Measurements from ENCODE around the gene WFIKKN2. TPM values are rescaled to one million over a fixed set of nuclear protein-coding genes. Genes with fewer than 3 reads are reported as not detected.

The WFIKKN2 gene
- total RNA-seq, 1 experiment from 2014 or later, result 0.05 TPM

DNA sequence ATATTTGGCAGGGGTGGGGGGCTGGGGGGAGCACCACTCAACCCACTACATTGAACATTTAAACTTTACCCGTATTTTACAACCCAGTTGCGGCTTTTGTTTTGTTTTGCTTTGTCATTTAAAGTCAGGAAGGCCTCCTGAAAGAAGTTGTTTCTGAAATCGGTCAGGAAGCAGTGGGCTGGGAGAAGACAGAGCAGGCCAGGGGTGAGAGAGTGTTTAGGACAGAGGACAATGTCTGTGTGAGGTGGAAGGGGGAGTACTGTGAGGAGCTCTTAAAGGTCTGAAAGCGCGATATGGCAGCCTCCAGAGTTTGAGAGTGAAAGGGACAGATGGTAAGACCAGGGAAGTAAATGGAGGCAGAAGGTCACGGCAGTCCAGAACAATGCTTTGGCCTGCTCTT, 6.1 kb upstream of the WFIKKN2 start:
- ChIA-PET CTCF (no interaction called here), POLR2A (no interaction called here), RAD21 (ENCODE audit: low non-redundant PET in 1 of 2, low total read pairs in 2 of 2, uncharacterized antibody in 2 of 2, unreplicated experiment in 2 of 2) (no interaction called here)
- Histone ChIP-seq H2AFZ (ENCODE audit: low read depth, low read length, poor library complexity, severe bottlenecking) (no peak overlapping the region), H3K9me3 (ENCODE audit: control insufficient read depth in 1 of 2, insufficient read depth in 1 of 2, low read depth in 1 of 2, low read length in 2 of 2) (no peaks in the 10 kb centered on the region), H3K4me3 (replicated peaks in 1 of 2; ENCODE audit: low read depth in 1 of 2, low read length in 2 of 2) (no peak overlapping the region), H3K79me2 (ENCODE audit: insufficient read depth, low read length) (no peaks in the 10 kb centered on the region), H3K9ac (ENCODE audit: low read length) (no peak overlapping the region), H3K9me2 (ENCODE audit: insufficient read depth) (no peaks in the 10 kb centered on the region), H3K27ac (ENCODE audit: low read depth, low read length) (no peak overlapping the region), H4K20me1 (ENCODE audit: insufficient read depth) (no peaks in the 10 kb centered on the region), H3K4me2 (ENCODE audit: low read length) (no peak overlapping the region), H3K36me3 (ENCODE audit: control insufficient read depth in 1 of 2, insufficient read depth in 2 of 2, low read length in 2 of 2) (no peaks in the 10 kb centered on the region), H3K27me3 (ENCODE audit: insufficient read depth, low read length) (no peaks in the 10 kb centered on the region), H3K4me1 (ENCODE audit: control insufficient read depth in 1 of 2, insufficient read depth in 2 of 2, low read length in 2 of 2) (no peaks in the 10 kb centered on the region)
- DNase-seq (ENCODE audit: low read depth, low spot score), result no peak
- no peak for ATAC-seq
- no TSS peak for BruUV-seq (replicated peaks)
- intact Hi-C loops (cut with micrococcal nuclease), result no loop called here
- TF ChIP-seq RAD21 (IDR thresholded peaks at IDR 0.05; ENCODE audit: low read depth) (no peak), EZH2phosphoT487 (IDR thresholded peaks at IDR 0.05; ENCODE audit: borderline replicate concordance) (no peak)
- TF ChIP-seq, protein P1, sequence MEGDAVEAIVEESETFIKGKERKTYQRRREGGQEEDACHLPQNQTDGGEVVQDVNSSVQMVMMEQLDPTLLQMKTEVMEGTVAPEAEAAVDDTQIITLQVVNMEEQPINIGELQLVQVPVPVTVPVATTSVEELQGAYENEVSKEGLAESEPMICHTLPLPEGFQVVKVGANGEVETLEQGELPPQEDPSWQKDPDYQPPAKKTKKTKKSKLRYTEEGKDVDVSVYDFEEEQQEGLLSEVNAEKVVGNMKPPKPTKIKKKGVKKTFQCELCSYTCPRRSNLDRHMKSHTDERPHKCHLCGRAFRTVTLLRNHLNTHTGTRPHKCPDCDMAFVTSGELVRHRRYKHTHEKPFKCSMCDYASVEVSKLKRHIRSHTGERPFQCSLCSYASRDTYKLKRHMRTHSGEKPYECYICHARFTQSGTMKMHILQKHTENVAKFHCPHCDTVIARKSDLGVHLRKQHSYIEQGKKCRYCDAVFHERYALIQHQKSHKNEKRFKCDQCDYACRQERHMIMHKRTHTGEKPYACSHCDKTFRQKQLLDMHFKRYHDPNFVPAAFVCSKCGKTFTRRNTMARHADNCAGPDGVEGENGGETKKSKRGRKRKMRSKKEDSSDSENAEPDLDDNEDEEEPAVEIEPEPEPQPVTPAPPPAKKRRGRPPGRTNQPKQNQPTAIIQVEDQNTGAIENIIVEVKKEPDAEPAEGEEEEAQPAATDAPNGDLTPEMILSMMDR (IDR thresholded peaks at IDR 0.05 in 2 of 3, conservative IDR thresholded peaks at IDR 0.05 in 1 of 3; ENCODE audit: borderline replicate concordance in 1 of 3, insufficient read depth in 1 of 3, low read depth in 2 of 3, low read length in 2 of 3), result no peak

DNA sequence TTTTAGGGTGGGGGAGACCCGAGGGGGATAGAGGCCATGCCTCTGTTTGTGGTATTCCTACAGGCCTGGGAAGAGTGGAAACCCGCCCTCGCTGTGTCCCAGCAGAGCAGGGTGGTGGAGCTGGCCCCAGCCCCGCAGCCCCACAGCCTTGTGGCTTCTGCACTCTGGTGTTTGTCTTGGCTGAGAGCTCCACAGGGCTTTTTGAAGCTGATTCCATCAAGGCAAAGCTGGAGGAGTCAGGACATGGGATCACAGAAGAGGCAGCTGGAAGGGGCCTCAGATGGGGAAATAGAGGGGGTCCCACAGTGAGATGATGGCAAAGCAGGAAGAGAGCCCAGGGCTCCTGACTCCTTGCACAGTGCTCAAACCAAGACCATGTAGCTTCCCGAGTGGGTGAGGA, 5.0 kb upstream of the WFIKKN2 start:
- Histone ChIP-seq H3K27me3 (ENCODE audit: insufficient read depth, low read length) (no peaks in the 10 kb centered on the region), H3K9ac (ENCODE audit: low read length) (no peak overlapping the region), H3K4me2 (ENCODE audit: low read length) (no peak overlapping the region), H4K20me1 (ENCODE audit: insufficient read depth) (no peaks in the 10 kb centered on the region), H3K4me1 (ENCODE audit: control insufficient read depth in 1 of 2, insufficient read depth in 2 of 2, low read length in 2 of 2) (no peaks in the 10 kb centered on the region), H3K27ac (ENCODE audit: low read depth, low read length) (no peak overlapping the region), H3K9me3 (ENCODE audit: control insufficient read depth in 1 of 2, insufficient read depth in 1 of 2, low read depth in 1 of 2, low read length in 2 of 2) (no peaks in the 10 kb centered on the region), H3K4me3 (replicated peaks in 1 of 2; ENCODE audit: low read depth in 1 of 2, low read length in 2 of 2) (no peak overlapping the region), H3K36me3 (ENCODE audit: control insufficient read depth in 1 of 2, insufficient read depth in 2 of 2, low read length in 2 of 2) (no peaks in the 10 kb centered on the region), H2AFZ (ENCODE audit: low read depth, low read length, poor library complexity, severe bottlenecking) (no peak overlapping the region), H3K9me2 (ENCODE audit: insufficient read depth) (no peaks in the 10 kb centered on the region), H3K79me2 (ENCODE audit: insufficient read depth, low read length) (no peaks in the 10 kb centered on the region)
- POLR2A ChIA-PET, result no interaction called here
- DNase-seq (ENCODE audit: low read depth, low spot score) (no peak), ATAC-seq (no peak)
- intact Hi-C loops (cut with micrococcal nuclease), result no loop called here
- RAD21 ChIA-PET (ENCODE audit: low non-redundant PET in 1 of 2, low total read pairs in 2 of 2, uncharacterized antibody in 2 of 2, unreplicated experiment in 2 of 2), result no interaction called here
- CTCF ChIA-PET, result interaction anchor here (1.2 kb wide), 1 partner anchor 13 kb away, joined by 5 read pairs; no protein-coding TSS in a partner anchor
- no TSS peak for BruUV-seq (replicated peaks)
- no peak for TF ChIP-seq POLR2AphosphoS5 (IDR thresholded peaks at IDR 0.05; ENCODE audit: low read depth, low read length)
- TF ChIP-seq RAD21 (IDR thresholded peaks at IDR 0.05; ENCODE audit: low read depth), result no peak
- no peak for TF ChIP-seq POLR2A (IDR thresholded peaks at IDR 0.05; ENCODE audit: borderline replicate concordance, extremely low read depth, insufficient read depth, insufficient read length)
- no peak for TF ChIP-seq YY1 (IDR thresholded peaks at IDR 0.05; ENCODE audit: extremely low read depth, insufficient replicate concordance, low read depth, low read length)
- TF ChIP-seq, protein P2, sequence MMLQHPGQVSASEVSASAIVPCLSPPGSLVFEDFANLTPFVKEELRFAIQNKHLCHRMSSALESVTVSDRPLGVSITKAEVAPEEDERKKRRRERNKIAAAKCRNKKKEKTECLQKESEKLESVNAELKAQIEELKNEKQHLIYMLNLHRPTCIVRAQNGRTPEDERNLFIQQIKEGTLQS (IDR thresholded peaks at IDR 0.05), result no peak
- no peak for TF ChIP-seq SP1 (IDR thresholded peaks at IDR 0.05; ENCODE audit: low read depth)
- TF ChIP-seq JUND (IDR thresholded peaks at IDR 0.05), result no peak
- TF ChIP-seq ELF1 (IDR thresholded peaks at IDR 0.05; ENCODE audit: borderline replicate concordance, low read depth), result no peak
- TF ChIP-seq, protein P1 (IDR thresholded peaks at IDR 0.05 in 2 of 3, conservative IDR thresholded peaks at IDR 0.05 in 1 of 3; ENCODE audit: borderline replicate concordance in 1 of 3, insufficient read depth in 1 of 3, low read depth in 2 of 3, low read length in 2 of 3), result no peak
- no peak for TF ChIP-seq ZFX (IDR thresholded peaks at IDR 0.05)
- TF ChIP-seq, protein P3, sequence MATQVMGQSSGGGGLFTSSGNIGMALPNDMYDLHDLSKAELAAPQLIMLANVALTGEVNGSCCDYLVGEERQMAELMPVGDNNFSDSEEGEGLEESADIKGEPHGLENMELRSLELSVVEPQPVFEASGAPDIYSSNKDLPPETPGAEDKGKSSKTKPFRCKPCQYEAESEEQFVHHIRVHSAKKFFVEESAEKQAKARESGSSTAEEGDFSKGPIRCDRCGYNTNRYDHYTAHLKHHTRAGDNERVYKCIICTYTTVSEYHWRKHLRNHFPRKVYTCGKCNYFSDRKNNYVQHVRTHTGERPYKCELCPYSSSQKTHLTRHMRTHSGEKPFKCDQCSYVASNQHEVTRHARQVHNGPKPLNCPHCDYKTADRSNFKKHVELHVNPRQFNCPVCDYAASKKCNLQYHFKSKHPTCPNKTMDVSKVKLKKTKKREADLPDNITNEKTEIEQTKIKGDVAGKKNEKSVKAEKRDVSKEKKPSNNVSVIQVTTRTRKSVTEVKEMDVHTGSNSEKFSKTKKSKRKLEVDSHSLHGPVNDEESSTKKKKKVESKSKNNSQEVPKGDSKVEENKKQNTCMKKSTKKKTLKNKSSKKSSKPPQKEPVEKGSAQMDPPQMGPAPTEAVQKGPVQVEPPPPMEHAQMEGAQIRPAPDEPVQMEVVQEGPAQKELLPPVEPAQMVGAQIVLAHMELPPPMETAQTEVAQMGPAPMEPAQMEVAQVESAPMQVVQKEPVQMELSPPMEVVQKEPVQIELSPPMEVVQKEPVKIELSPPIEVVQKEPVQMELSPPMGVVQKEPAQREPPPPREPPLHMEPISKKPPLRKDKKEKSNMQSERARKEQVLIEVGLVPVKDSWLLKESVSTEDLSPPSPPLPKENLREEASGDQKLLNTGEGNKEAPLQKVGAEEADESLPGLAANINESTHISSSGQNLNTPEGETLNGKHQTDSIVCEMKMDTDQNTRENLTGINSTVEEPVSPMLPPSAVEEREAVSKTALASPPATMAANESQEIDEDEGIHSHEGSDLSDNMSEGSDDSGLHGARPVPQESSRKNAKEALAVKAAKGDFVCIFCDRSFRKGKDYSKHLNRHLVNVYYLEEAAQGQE (IDR thresholded peaks at IDR 0.05; ENCODE audit: low read depth), result no peak
- TF ChIP-seq EGR1 (IDR thresholded peaks at IDR 0.05; ENCODE audit: low read depth), result no peak
